ENCODE measurements around the gene RHOF.

RHOF gene

DNA sequence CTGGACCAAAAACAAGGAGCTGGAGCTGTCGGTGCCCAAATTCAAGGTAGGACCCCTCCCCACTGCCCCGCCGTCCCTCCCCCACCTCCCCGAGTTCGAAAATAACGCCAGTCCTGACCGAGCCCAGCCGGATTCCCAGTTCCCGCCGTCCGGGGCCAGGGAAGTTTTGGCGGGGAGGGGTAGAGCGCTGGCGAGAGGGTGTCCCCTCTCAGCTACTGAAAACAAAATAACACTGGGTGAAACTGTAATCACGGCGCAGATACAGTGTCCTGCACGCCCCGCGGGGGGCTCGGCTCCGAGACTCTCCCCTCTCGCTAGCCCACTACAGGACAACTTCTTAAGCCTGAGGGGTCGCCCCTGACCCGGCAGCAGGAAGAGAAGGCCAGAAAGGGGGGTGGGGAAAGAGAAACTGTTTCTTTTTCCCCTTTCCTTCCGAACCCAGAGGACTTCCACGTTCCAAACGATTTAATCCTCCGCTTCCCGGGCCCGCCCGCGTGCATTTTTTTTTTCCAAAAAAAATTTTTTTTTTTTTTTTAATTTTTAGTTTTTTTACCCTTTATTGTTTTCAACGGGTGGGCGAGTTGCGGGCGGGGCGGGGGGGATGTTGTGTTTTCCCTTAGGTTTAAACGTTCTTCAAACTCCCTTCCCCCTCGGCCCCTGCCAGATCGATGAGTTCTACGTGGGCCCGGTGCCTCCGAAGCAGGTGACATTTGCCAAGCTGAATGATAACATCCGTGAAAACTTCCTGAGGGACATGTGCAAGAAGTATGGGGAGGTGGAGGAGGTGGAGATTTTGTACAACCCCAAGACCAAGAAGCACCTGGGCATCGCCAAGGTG lies 11.9 kb upstream of the RHOF start:
- DNase-seq (ENCODE audit: low spot score) (no peak), FAIRE-seq (no peak)

DNA sequence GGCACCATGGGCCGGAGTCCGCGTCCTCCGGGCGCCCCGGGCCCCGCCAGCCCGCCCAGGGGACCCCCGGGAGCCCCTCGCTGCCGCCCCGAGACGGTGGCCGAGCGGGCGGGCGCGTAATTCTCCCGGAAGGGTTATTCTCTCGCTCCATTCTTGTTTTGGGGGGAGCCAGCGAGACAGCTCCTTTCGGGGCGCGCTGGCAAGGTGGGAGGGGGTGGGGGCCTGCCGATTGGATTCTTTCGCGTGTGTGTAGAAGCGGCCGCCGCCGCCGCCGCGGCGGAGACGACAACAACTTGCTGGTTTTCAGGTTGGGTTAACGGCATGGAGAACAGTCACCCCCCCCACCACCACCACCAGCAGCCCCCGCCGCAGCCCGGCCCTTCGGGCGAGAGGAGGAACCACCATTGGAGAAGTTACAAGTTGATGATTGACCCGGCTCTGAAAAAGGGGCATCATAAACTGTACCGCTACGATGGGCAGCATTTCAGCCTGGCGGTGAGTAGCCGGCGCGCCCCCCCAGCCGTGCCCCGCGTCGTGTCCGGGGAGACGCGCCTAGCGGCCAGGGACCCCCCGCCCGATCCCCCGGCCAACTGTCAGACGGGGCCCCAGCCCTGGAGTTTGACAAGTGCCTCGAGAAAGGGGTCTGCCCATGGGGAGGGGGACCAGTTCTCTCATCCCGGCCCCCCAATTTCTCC lies 11.1 kb upstream of the RHOF start:
- FAIRE-seq (no peak), DNase-seq (ENCODE audit: low spot score) (peak; percentile 39)

DNA sequence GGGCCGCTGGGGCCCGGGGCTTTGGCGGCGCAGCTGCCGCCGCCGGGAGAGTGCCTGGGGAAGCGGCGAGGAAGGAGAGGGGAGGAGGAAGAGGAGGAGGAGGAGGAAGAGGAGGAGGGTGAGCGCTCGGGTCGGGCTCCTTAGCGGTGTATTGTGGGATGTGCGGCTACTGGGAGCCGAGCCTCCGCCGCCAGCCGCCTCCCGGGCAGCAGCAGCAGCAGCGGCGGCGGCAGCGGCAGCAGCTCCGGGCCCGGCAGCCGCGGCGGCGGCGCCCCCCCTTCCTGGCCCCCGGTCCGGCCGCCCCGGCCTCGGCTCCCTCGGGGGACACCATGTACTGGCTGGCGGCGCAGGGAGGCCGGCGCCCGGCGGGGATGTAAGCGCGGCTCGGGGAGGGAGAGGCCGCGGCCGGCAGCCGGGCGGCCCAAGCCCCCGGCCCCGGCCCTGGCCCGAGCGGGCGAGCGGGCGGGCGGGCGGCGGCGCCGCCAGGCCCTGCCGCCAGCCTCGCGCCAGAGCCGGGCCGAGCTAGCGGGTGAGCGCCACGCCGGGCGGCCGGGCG lies 10.5 kb upstream of the RHOF start, which contains the start of gene SETD1B:
Gene SETD1B (plus strand): TSS at position 149 of the 556 bp plus-strand sequence. CDS start 729 bp downstream, outside the sequence.
- peak; percentile 57 for DNase-seq (ENCODE audit: low spot score)
- no peak for FAIRE-seq

DNA sequence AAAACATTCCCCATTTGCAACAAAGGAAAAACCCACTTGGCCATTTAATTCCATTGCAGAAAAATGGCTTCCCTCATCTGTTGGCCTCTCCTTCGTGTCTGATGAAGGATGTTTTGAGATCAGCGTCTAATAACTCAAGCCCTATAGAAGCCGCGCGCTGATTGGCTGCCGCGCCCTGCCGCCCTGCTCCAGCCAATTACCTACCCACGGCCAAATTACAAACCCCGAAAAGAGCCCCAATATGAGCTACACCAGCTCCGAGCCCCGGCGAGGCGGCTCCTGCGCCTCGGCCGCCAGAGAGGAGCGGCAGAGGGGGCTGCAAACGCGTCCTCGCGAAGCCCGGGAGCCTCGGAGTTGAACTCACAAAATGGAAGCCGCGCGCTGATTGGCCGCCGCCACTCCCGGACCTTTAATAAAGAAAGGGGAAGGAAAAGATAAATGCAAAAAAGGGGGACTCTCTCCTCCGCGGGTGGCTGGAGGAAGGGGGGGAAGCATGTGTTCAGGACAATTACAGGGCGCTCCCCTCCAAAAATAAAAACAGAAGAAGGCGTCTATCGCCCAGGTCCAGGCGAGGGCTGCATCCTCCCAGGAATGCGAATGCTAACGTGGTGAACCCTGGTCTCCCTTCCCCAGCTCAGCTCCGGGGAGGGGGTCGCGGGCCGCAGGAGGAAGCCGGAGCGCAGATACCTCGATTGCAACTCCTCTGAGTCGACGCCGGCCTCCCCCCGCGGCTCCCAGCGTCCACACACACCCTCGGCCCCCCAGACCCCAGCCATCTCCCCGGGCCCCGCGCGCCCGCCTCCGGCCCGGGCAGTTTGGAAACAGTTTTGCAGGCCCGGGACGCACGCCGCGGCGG lies 9.6 kb upstream of the RHOF start:
- FAIRE-seq (peak; percentile 43), DNase-seq (ENCODE audit: low spot score) (peak; percentile 81)

DNA sequence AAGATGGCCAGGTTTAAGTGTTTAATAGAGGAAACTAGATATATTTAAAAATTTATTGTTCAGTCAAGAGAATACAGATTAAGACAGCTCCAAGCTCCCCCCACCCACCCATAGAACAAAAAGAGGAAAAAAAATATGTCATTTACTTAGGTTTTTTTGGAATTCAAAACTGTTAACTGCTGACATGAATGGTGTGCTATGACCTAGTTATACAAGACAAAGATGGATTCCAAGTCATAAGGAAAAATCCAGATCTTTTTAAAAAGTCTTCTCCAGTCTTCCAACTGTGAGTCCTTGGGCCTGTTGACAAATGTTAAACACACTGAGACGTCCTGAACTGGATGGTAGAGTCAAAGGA lies 9.0 kb upstream of the RHOF start:
- no peak for FAIRE-seq
- DNase-seq (ENCODE audit: low spot score) = no peak

DNA sequence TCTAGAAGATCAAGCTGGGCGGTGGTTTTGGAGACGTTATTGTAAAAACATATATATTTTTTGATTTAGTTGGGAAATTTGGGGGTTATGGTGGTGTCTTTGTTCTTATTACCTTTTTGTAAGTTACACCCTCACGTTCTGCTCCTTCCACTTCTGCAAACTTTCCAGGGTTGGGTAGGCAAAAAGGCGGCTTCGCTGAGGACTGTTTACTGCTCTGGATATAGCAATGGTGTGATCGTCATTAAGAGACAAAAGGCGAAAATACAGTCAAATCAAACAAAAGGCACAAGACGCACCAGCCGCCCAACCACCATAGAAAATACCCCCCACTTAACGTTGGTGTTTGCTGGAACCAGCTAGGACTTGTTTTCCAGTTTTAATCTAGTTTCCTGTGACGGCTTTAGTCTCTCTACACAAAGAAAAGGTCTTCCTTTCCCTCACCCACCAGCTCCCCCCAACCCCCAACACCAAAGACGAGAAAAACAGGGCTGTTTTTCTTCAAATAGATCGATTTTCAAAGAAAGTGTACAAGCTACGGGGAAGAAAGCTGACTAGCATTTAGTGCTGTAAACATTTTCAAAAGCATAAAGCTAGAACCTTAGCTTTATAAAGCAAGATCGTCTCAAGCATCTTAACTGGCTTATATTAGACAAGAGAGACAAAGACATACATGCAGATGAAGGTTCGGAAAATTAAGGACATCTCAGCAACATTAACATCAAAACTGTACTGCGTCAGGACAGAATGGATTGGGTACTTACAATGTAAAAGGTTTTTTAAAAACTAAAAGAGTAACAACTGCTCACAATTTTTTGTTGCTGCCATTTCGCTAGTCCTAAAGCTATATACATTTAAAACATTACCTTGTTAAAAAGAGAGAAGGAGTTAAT lies 8.4 kb upstream of the RHOF start:
- DNase-seq (ENCODE audit: low spot score) = no peak

DNA sequence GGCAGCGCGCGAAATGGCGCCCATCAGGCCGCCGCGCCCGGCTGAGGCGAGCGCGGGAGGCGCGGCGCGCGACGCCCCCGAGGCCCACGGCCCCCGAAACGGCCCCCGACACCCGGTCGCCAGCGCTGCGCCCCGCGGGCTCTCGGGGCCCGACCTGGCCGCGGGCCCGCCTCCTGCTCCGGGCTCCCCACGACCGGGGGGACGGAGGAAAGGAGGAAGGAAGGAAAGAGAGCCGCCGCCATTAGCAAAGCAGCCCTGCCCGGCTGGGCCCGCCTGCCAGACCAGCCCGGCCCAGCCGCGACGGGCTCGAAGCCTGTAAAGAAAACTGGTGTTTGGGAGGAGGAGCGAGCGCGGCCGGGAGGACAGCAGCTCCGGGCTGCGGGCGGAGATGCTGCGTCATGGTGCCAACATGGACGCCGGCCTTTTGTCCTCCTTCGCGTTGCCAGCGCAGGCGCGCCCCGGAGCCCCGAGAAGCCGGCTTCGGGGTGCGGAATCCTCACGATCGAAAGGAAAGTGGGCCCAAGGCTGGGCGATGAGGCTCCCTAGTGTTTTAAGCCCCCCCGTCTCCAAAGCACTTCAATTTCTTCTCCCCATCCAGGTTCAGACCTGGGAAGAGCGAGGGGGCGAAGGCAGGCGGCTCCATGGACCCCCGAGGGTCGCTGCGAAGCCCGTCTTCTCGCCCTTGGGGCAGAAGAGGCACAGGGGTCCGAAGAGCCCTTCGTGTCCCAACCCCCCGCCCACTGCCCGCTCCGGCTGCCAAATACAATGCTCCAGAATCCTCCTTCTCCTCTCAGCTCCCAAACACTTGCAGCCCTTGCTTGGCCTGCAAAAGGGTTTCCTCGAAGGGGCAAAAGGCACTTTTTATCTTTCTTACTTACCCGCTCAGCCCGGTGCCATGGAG lies 7.5 kb upstream of the RHOF start:
- FAIRE-seq (no peak), DNase-seq (ENCODE audit: low spot score) (peak; percentile 57)

More for the DNA sequence above, 8.4 kb upstream of the RHOF start:
- no peak for FAIRE-seq

DNA sequence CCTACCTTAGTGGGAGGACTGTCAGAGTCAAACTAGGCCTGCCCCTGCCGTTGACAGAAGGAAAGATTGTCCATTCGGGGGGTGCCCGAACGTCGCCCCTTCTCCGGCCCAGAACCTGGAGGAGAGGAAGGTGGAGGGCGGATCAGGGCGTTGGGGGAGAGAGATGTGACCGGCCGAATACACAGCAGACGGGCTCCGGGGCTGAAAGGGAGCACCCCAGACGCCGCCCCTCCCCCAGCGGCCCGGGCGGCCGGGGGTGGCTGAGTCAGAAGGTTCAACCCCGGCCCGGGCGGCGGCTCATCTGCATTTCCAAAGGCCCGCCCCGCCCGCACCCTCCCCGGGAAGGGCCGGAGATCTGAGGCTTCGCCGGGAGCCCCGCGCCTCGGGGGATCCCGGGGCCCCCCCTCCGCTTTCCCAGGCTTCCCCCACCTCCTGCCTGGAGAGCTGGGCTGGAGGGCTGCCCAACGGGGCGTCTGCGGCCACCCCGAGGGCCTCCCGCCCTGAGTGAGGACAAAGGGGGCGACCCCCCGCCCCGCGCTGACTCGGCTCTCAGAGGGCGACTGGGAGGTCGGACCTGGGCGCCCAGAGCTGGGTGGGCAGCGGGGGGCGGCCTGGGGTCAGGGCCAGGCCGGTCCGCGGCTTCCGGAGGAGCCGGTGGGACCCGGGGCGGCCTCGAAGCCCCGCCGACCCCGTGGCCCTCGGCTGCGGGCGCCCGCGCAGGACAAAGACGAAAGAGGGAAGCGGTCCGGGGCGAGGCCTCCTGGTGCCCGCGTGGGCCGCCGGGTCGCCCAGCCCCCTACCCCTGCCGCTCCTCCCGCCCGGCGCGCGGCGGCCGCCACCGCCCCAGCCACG lies 6.6 kb upstream of the RHOF start:
- no peak for FAIRE-seq

DNA sequence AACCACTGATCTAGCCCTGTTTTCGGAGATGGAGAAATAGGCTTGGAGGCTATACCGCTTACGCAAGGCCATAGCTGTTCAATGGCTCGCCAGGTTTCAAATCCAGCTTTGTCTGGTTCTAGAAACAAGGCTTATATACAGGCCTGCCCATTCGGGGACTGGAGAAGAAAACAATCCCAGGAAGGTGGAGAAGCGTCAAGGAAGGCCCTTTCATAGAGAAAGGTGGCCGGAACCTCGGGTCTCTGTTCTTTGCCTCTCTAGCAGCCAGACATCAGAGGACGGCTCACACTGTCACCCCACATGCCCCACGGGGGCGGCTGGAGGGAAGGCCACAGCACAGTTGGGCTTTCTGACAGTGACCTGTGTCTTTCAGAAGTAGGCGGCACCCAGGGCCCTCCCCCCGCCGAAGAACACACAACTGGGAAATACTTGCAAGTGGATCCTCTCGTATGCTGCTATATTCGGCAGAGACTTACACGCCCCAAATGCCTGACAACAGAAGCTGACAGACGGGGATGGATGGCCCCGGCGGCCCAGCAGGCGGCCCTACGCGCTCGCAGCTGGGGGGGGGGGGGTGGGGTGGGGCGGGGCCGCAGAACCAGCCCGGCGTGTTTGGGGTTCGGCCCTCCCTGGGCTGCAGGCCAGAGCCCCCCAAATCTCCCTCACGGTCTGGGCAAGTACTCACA lies 5.8 kb upstream of the RHOF start:
- FAIRE-seq = no peak

More for the DNA sequence above, 6.6 kb upstream of the RHOF start:
- peak; percentile 73 for DNase-seq (ENCODE audit: low spot score)

DNA sequence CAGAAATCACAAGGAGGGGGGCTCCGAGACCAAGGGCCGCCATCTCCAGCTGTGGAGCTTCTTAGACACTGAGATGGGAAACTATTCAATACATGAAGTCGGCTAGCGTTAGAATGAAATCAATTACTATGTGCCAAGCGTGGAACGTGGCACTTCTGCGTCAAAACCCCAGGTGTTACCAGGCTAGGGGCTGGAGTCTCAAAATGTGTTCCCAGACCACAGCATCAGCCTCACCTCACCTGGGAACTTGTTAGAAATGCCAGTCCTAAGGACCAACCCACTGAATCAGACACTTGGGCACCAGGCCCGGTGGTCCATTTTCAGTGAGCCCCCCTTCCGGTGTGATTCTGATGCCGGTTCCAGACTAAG lies 5.3 kb upstream of the RHOF start:
- no peak for DNase-seq (ENCODE audit: low spot score)
- FAIRE-seq = no peak

More for the DNA sequence above, 5.8 kb upstream of the RHOF start:
- peak; percentile 65 for DNase-seq (ENCODE audit: low spot score)

DNA sequence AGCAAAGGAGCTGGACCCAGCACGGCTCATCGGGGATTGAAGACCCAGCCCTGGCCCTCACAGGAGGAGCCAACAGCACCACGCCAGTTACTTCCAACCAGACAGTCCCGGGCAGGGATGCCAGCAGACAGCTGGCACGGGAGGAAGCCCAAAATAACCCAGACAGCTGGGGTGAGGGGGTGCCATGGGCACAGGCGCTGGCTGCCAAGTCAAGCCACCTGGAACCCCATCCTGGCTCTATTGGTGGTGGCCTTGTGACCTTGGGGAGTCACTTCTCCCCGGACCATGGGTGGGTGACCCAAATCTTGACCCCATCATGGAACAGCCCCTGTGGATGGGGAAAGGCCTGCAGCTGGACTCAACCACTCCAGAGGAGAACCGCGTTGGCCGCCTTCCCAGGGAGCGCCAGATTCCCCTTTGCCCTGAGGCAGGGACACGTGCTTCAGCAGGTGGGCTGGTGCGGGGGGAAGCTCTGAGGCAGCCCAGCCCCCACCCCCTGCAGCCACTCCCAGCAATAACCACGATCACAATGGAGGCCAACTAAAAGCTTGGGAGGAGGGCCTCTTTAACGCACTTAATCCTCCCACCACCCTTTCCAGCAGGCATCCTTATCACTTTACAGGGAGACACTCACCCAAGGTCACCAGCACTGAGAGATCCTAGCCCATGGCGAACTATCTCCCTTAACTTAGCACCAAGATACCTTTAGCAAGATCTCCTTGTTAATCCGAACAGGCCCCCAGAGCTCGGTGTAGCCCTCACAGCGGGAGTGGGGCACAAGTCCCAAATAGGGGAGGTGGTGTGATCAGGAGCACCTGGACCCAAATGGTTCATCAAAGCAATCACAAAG lies 4.7 kb upstream of the RHOF start:
- no peak for FAIRE-seq
- DNase-seq (ENCODE audit: low spot score) = no peak

DNA sequence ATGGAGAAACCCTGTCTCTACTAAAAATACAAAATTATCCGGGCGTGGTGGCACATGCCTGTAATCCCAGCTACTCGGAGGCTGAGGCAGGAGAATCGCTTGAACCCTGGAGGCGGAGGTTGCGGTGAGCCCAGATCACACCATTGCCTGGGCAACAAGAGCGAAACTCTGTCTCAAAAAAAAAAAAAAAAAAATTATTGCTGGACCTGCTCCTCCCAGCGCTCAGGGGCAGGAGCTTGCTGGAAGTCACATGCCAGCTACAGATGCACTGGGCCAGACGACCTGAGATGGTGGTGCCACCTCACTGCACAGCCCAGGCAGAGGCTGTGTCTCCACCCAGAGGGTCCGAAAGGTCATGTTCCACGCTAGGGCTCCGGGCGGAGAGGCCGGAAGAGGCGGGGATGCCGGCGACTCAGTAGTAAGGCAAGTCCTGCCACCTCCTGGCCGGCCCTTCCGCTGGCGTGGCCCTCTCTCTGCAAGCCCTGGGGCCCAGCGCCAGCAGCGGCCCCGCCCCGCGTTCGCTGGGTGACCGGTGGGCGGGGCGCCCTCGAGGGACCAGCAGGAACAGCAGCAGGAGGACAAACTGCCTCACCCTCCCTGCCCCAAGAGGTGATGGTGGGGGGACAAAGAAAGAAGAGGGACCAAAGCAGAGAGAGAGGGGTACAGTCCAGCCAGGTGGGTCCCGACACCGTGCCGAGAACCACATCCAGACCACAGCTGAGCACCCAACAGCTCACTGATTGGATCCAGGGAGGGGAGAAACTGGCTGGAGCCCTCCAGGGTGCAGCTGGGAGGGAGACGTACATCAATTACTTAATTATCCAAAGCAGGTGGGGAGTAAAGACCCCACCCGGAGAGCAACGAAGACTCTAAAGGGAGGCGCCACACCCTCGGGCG lies 3.6 kb upstream of the RHOF start:
- FAIRE-seq (peak; percentile 70), DNase-seq (ENCODE audit: low spot score) (peak; percentile 92)

DNA sequence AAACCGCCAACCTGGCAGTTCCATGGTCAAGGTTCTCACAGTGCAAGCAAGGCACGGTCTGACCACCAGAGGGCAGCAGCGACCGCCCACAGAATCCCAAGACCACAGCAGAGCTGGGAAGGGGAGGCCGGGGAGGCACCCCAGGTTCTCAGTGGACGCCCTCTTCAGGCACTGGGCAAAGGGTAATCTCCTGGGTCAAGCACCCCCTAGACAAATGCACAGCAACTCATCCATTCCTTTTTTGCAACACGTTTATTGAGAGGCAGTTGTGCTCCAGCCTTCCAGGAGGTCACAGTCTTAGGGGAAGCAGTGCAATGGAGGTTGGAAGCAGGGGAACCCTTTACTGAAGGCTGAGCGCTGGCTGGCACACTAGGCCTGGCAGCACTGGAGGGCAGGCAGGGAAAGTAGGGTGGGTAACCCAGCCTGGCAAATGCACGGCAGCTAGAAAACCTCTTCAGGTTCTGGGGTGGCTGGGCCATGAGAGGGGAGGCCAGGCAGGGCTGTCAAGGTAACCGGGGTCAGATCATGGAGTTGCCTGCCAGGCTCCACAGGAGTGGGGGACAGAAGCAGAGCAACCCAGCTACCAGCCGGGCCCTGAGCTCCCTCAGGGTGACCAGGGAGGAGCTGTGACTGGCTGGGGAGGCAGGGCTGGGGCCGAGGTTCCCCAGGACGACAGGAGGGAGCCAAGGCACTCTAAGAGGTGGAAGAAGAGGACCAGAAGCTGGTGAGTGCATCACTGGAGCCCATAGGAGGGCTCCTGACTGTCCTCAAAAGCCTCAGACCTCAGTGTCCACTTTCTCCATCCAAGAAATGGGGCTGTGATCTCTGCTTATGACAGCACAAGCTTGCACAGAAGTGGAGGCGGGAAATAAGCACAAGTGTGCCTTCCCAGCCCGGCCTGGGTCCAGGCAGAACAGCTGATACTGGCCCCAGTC lies 1.8 kb upstream of the RHOF start:
- no peak for FAIRE-seq

DNA sequence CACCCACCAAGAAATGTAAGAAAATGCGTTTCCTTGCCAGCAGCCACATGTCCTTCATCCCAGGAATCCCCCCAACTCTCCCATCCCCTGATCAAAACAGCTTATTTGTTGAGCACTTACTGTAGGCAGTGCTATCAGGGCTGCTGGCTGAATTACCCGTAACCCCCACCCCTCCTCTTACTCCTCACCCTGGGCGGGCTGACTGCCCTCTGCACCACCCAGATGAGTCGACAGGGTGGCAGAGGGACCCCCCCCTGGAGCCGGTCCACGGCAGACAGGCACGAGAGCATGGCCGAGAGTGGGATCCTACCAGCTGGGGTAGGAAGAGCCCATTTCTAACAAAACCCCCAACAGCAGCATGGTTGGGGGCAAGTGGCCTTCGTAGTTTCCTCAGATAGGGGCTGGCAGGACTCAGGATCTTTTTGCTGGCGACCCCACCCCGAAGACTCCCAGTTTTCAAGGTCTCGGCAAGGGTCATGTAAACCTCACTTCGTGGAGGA lies 1.1 kb upstream of the RHOF start:
- DNase-seq (ENCODE audit: low spot score) (peak; percentile 46), FAIRE-seq (no peak)

More for the DNA sequence above, 1.8 kb upstream of the RHOF start:
- peak; percentile 52 for DNase-seq (ENCODE audit: low spot score)

Data from RCC 7860 (cell line).